CD14-positive monocyte (primary cell): ENCODE measurements around the gene HTR5A. TPM values are rescaled to one million over a fixed set of nuclear protein-coding genes. Genes with fewer than 3 reads are reported as not detected.

Experiments used
- DNase-seq, 3 donors: peaks; one replicate each; pipeline ENCODE4 v3.0.0-alpha.2; 2011 to 2022
- H2AFZ ChIP-seq: 2 replicates; pipeline ENCODE4 v1.6.0; 2012; ENCODE audit warnings: mild to moderate bottlenecking, low read depth, low read length, inconsistent platforms; ENCODE audit not compliant: insufficient read depth, poor library complexity, severe bottlenecking
- H3K27ac ChIP-seq, 2 donors: 1 replicate in 1 of 2; 2 replicates in 1 of 2; pipeline ENCODE4 v1.5.1; 2012 to 2013; ENCODE audit warnings: low read length in 2 of 2, control low read depth in 1 of 2, inconsistent platforms in 1 of 2, low read depth in 1 of 2, mild to moderate bottlenecking in 1 of 2
- H3K27me3 ChIP-seq, 2 donors: one replicate each; pipeline versions ENCODE4 v1.6.0 to v1.6.1; 2011 to 2013; ENCODE audit warnings: low read length in 2 of 2; ENCODE audit not compliant: control insufficient read depth in 2 of 2, insufficient read depth in 2 of 2
- H3K36me3 ChIP-seq, 2 donors: replicated peaks in 1 of 2; 1 replicate in 1 of 2; 2 replicates in 1 of 2; pipeline versions ENCODE4 v1.5.1 to v1.6.1; 2012 to 2013; ENCODE audit warnings: low read length in 2 of 2, control low read depth in 1 of 2, inconsistent platforms in 1 of 2, mild to moderate bottlenecking in 1 of 2; ENCODE audit not compliant: insufficient read depth in 2 of 2, control insufficient read depth in 1 of 2
- H3K4me1 ChIP-seq, 2 donors: 1 replicate in 1 of 2; 2 replicates in 1 of 2; pipeline versions ENCODE4 v1.5.1 to v1.6.1; 2012 to 2013; ENCODE audit warnings: low read length in 2 of 2, control low read depth in 1 of 2, inconsistent platforms in 1 of 2, mild to moderate bottlenecking in 1 of 2, moderate library complexity in 1 of 2; ENCODE audit not compliant: insufficient read depth in 2 of 2, control insufficient read depth in 1 of 2
- H3K4me2 ChIP-seq: replicated peaks from 2 replicates; pipeline ENCODE3; 2012; ENCODE audit warnings: low read length, moderate library complexity, mild to moderate bottlenecking; ENCODE audit not compliant: poor library complexity, severe bottlenecking; ENCODE audit errors: extremely low read depth
- H3K4me3 ChIP-seq, 3 experiments: fragments of 200-600 bp in 1 of 3; sonication (generic) in 1 of 3; replicated peaks in 1 of 3; 1 replicate in 2 of 3; 2 replicates in 1 of 3; pipeline ENCODE4 v1.5.1; 2011 to 2013; ENCODE audit warnings: low read length in 3 of 3, mild to moderate bottlenecking in 3 of 3, control low read depth in 2 of 3, low read depth in 2 of 3, inconsistent platforms in 1 of 3, moderate library complexity in 1 of 3
- H3K79me2 ChIP-seq: 2 replicates; pipeline ENCODE4 v1.6.0; 2012; ENCODE audit warnings: mild to moderate bottlenecking, control low read depth, inconsistent platforms, low read length, moderate library complexity; ENCODE audit not compliant: insufficient read depth
- H3K9ac ChIP-seq: 2 replicates; pipeline ENCODE4 v1.6.0; 2017; ENCODE audit warnings: low read length, mild to moderate bottlenecking; ENCODE audit not compliant: insufficient read depth, poor library complexity, severe bottlenecking
- H3K9me3 ChIP-seq, 2 donors: replicated peaks in 1 of 2; 1 replicate in 1 of 2; 2 replicates in 1 of 2; pipeline versions ENCODE4 v1.5.1 to v1.6.1; 2012 to 2013; ENCODE audit warnings: low read length in 2 of 2, control low read depth in 1 of 2; ENCODE audit not compliant: control insufficient read depth in 1 of 2, insufficient read depth in 1 of 2
- H4K20me1 ChIP-seq: 2 replicates; pipeline ENCODE4 v1.6.0; 2012; ENCODE audit warnings: mild to moderate bottlenecking, low read length, control low read depth, moderate library complexity; ENCODE audit not compliant: insufficient read depth
- H3K27ac Mint-ChIP-seq, 7 donors: one replicate each; pipeline ENCODE4 v1.8.0; 2020; ENCODE audit warnings: mild to moderate bottlenecking in 7 of 7, mixed read lengths in 7 of 7, moderate library complexity in 6 of 7, inconsistent platforms in 2 of 7
- H3K27me3 Mint-ChIP-seq, 3 donors: one replicate each; pipeline ENCODE4 v1.8.0; 2021 to 2022; ENCODE audit warnings: low read depth in 3 of 3, mild to moderate bottlenecking in 3 of 3, mixed read lengths in 3 of 3, moderate library complexity in 3 of 3, inconsistent platforms in 1 of 3
- H3K36me3 Mint-ChIP-seq, 2 donors: one replicate each; pipeline ENCODE4 v1.8.0; 2020; ENCODE audit warnings: mixed read lengths in 2 of 2, inconsistent platforms in 1 of 2, mild to moderate bottlenecking in 1 of 2
- H3K4me1 Mint-ChIP-seq: one replicate; pipeline ENCODE4 v1.8.0; 2020; ENCODE audit warnings: mild to moderate bottlenecking, mixed read lengths
- H3K4me3 Mint-ChIP-seq, 2 donors: one replicate each; pipeline ENCODE4 v1.8.0; 2020; ENCODE audit warnings: mild to moderate bottlenecking in 2 of 2, mixed read lengths in 2 of 2, moderate library complexity in 1 of 2
- H3K9me3 Mint-ChIP-seq, 7 donors: one replicate each; pipeline ENCODE4 v1.8.0; 2020 to 2022; ENCODE audit warnings: mixed read lengths in 7 of 7, mild to moderate bottlenecking in 6 of 7, moderate library complexity in 6 of 7, inconsistent platforms in 2 of 7
- CTCF ChIP-seq: fragments of 200-600 bp; IDR thresholded peaks from one replicate; pipeline ENCODE4 v1.8.0; 2022; ENCODE audit warnings: antibody characterized with exemption, mild to moderate bottlenecking
- WGBS: methylation state at CpG from one replicate; pipeline ENCODE4 v1.1.5; 2013; ENCODE audit warnings: missing lambda C conversion rate; ENCODE audit not compliant: insufficient coverage; 5-methylcytosine and 5-hydroxymethylcytosine counted together
- intact Hi-C, 2 donors: fragments of 100-400 bp; cut with micrococcal nuclease; formaldehyde crosslinking; loops; one replicate each; pipeline versions ENCODE4 v1.15.0 to v1.15.1; 2023
- polyA plus RNA-seq, 3 donors: library from polyadenylated mRNA; depleted of rRNA in 1 of 3; unstranded in 2 of 3; stranded (reverse) in 1 of 3; fragments of 300-500 nt in 2 of 3; fragments of >200 nt in 1 of 3; fragmentation: Illumina TruSeq in 2 of 3; gene quantifications; 1 replicate in 2 of 3; 2 replicates in 1 of 3; pipeline ENCODE4 v1.2.3, GENCODE V29; 2012 to 2021

HTR5A gene
- polyA plus RNA-seq, 3 donors: not detected

DNA sequence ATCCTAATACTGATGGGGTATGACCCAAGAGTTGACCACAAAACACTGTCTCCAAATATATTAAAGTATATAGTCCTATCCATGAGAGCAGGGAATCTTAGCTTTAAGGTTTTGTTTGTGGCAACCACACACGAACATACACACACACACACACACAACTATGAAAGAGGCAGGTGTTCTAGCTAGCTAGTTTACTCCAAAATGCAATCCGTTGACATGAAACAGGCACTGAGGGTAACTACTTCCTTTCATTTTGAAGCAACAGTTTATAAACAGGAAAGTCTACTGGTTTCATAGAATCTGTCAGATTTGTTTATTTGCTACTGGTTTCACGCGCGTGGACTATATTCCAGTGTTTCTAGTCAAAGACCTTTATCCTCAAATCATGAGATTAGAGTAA lies 14.8 kb downstream of the HTR5A start:
- Mint-ChIP-seq H3K27me3 (peaks cover 0 to 4% (median 0%) of the 10 kb centered on the region in 3 donors), H3K36me3 (no peaks in the 10 kb centered on the region), H3K27ac (no peak overlapping the region), H3K9me3 (peaks cover 0 to 5% (median 0%) of the 10 kb centered on the region in 7 donors), H3K4me3 (no peak overlapping the region), H3K4me1 (no peaks in the 10 kb centered on the region)
- H3K4me3 ChIP-seq: no peak overlapping the region
- H3K9ac ChIP-seq: no peak overlapping the region
- no peaks in the 10 kb centered on the region for H3K4me1 ChIP-seq
- no peak overlapping the region for H3K4me2 ChIP-seq
- H2AFZ ChIP-seq: no peak overlapping the region
- no peaks in the 10 kb centered on the region for H3K9me3 ChIP-seq
- no peaks in the 10 kb centered on the region for H3K36me3 ChIP-seq
- WGBS: 80% methylated on average over 1 of the region's 5 CpGs
- DNase-seq: no peak
- no peaks in the 10 kb centered on the region for H3K79me2 ChIP-seq
- no peak overlapping the region for H3K27ac ChIP-seq
- intact Hi-C loops: no loop called here
- no peak for TF ChIP-seq CTCF
- no peaks in the 10 kb centered on the region for H3K27me3 ChIP-seq
- H4K20me1 ChIP-seq: no peaks in the 10 kb centered on the region

DNA sequence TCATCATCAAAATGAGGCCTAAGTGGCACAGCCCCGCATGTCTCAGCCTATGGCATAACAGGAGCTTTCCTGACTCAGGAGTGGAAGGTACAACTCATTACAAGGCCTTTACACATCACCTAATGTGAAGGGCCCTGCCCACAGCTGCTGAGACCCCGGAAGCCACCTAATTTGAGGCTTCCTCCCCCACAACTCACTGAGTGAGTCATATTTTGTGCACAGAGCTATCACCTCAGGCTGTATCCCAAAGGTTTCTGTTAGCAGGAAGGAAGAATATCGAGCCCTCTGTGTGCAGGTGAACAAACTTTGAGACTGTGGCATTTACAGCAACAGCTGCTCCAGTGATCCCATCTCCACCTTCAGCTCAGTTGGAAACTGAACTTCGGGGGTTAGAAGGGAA lies 20.6 kb downstream of the HTR5A start:
- H3K27me3 Mint-ChIP-seq: peaks cover 0 to 2% (median 1%) of the 10 kb centered on the region in 3 donors
- Histone ChIP-seq H2AFZ (no peak overlapping the region), H4K20me1 (no peaks in the 10 kb centered on the region), H3K27me3 (no peaks in the 10 kb centered on the region), H3K4me2 (no peak overlapping the region), H3K4me3 (no peak overlapping the region), H3K79me2 (no peaks in the 10 kb centered on the region), H3K27ac (no peak overlapping the region), H3K4me1 (no peaks in the 10 kb centered on the region), H3K36me3 (no peaks in the 10 kb centered on the region), H3K9me3 (peaks cover 0 to 5% of the 10 kb centered on the region in 2 donors), H3K9ac (no peak overlapping the region)
- intact Hi-C loops: no loop called here
- no peak for DNase-seq
- no peaks in the 10 kb centered on the region for H3K36me3 Mint-ChIP-seq
- no peak overlapping the region for H3K4me3 Mint-ChIP-seq
- H3K9me3 Mint-ChIP-seq: peaks cover 0 to 13% (median 4%) of the 10 kb centered on the region in 7 donors
- WGBS: 100% methylated on average over 1 of the region's 4 CpGs
- H3K27ac Mint-ChIP-seq: no peak overlapping the region
- no peaks in the 10 kb centered on the region for H3K4me1 Mint-ChIP-seq
- no peak for TF ChIP-seq CTCF
